Fibroblast of the aortic adventitia (primary cell): ENCODE measurements around the gene NHS. TPM values are rescaled to one million over a fixed set of nuclear protein-coding genes. Genes with fewer than 3 reads are reported as not detected.

Experiments
- DNase-seq: peaks from one replicate; pipeline ENCODE4 v3.0.0-alpha.2; 2010; ENCODE audit warnings: low read depth
- H3K4me3 ChIP-seq: 2 replicates; pipeline ENCODE4 v1.5.1; 2011; ENCODE audit warnings: low read depth, mild to moderate bottlenecking, control low read depth, low read length, moderate library complexity
- CTCF ChIP-seq: IDR thresholded peaks from 2 replicates; pipeline ENCODE4 v1.5.1; 2011; ENCODE audit warnings: mild to moderate bottlenecking, low read length, control low read depth, inconsistent platforms; ENCODE audit not compliant: insufficient read depth
- total RNA-seq: library from RNA; depleted of rRNA; stranded (reverse); fragments of >200 nt; gene quantifications from 2 replicates; pipeline ENCODE4 v1.2.3, GENCODE V29; 2012; ENCODE audit warnings: low replicate concordance

Gene NHS
- total RNA-seq, 1 donor = 11.6 TPM

DNA sequence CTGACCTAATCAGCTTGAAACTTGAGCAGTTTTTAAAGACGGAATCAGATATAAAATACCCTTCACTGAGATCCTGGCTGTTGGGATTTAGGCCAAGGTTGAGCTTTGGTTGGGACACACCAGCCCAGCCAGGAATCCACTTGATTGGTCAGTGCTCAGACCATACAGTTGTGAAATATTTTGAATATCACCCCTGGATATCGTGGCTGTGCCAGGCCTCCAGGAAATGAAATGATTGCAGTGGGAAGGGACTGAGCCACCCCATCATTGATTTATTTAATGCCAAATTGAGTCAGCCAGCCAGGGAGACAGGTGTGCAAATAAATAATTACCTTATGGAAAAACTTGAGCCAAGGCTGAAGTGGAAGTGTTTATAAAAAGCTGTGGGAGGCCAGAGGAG is 233.9 kb downstream of the NHS start:
- no peak for DNase-seq
- TF ChIP-seq CTCF = no peak
- H3K4me3 ChIP-seq = no peak overlapping the region

GRCh38 chrX:17610788-17611187 is 235.8 kb downstream of the NHS start:
- H3K4me3 ChIP-seq = no peak overlapping the region
- TF ChIP-seq CTCF = no peak
- no peak for DNase-seq

GRCh38 chrX:17613979-17614588 is 239.1 kb downstream of the NHS start:
- no peak overlapping the region for H3K4me3 ChIP-seq
- DNase-seq = no peak
- no peak for TF ChIP-seq CTCF

- no peak overlapping the region for H3K4me3 ChIP-seq
- no peak for TF ChIP-seq CTCF
- no peak for DNase-seq
Measured at GRCh38 chrX:17616936-17617335, 241.9 kb downstream of the NHS start.

DNA sequence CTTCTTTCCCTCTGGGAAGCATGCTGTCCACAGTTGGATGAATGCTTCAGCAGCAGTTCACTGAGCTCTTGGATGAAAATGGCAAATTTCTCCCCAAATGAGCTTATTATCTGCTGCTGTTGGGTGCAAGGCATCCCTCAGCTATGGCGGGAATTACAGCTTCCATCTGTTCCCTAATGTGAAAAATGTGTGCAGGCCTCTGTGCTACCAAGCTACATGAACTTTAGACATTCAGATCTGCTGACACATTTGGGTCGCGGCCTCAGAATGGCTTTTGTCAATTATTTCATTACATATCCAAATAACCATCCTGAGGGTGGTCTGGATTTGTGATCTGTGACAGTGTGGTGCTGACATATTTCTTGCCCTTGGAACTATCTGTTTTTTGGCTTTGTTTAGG is 242.8 kb downstream of the NHS start:
- no peak overlapping the region for H3K4me3 ChIP-seq
- no peak for DNase-seq
- TF ChIP-seq CTCF = no peak

DNA sequence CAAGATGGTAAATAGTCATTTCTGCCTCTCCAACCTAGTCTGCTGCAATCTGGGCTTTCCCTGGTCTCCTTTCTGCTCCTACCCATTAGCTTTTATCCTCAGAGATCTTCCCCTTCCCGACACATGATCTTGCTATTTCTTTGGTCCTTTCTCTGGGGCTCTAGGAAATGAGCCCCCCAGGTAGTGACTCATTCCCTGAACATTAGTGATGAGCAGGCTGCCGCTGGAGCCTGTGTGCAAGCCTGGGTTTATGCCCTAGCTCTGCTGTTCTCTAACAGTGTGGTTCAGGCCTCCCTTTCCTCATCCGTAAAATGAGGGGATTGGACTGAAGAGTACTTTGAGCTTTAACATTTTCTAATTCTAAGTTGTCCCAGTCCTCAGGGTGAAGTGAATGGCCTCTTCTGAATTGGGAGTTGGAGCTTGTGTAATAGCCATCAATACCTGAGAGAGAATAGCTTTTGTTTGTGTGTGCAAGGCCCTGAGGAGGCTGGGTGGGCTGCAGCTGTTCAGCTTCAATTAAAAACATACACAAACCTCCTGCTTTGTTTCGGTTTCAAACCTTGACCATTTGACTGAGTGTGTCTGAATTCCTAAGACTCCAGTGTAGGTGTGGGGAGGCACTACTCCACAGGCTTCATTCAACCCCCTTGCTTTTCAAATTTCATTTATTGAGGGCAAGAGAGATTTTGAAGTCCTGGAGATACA is 246.7 kb downstream of the NHS start:
- DNase-seq = no peak

More for the DNA sequence above, 246.7 kb downstream of the NHS start:
- no peak overlapping the region for H3K4me3 ChIP-seq
- TF ChIP-seq CTCF = no peak
